ENCODE measurements around the gene LGI2. TPM values are rescaled to one million over a fixed set of nuclear protein-coding genes. Genes with fewer than 3 reads are reported as not detected.

Gene LGI2
- total RNA-seq, 2 experiments from 2014 or later: not detected

DNA sequence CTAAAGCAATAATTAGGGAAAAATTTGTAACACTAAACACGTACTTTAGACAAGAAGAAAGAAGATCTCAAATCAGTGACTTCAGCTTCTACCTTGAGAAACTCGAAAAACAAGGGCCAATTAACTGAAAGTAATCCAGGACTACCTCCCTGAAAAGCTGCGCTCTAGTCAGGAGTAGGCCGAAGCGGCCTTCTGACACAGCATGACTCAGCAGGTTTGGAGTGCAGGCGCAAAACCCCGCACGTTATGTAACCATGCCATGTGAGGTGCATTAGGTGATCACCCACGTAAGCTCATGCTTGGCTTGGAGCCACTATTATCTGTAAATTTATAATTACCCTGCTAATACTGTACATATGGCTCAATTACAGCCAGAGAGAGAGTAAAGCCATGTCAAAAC lies 65.1 kb downstream of the LGI2 start:
- H3K27me3 Mint-ChIP-seq: no peaks in the 10 kb centered on the region
- no peak overlapping the region for H3K4me3 Mint-ChIP-seq
- ChIA-PET POLR2A (no interaction called here), CTCF (no interaction called here)
- no peaks in the 10 kb centered on the region for H3K4me1 Mint-ChIP-seq (ENCODE audit: low read depth)
- TF ChIP-seq, protein P1, sequence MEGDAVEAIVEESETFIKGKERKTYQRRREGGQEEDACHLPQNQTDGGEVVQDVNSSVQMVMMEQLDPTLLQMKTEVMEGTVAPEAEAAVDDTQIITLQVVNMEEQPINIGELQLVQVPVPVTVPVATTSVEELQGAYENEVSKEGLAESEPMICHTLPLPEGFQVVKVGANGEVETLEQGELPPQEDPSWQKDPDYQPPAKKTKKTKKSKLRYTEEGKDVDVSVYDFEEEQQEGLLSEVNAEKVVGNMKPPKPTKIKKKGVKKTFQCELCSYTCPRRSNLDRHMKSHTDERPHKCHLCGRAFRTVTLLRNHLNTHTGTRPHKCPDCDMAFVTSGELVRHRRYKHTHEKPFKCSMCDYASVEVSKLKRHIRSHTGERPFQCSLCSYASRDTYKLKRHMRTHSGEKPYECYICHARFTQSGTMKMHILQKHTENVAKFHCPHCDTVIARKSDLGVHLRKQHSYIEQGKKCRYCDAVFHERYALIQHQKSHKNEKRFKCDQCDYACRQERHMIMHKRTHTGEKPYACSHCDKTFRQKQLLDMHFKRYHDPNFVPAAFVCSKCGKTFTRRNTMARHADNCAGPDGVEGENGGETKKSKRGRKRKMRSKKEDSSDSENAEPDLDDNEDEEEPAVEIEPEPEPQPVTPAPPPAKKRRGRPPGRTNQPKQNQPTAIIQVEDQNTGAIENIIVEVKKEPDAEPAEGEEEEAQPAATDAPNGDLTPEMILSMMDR (IDR thresholded peaks at IDR 0.05): no peak
- intact Hi-C loops (cut with micrococcal nuclease): no loop called here
- no peak for ATAC-seq
- peaks cover 1% of the 10 kb centered on the region for H3K36me3 Mint-ChIP-seq (ENCODE audit: low read depth)
- peaks cover 20% of the 10 kb centered on the region for H3K9me3 Mint-ChIP-seq
- no peak overlapping the region for H3K27ac Mint-ChIP-seq
- peak; percentile 4 for DNase-seq

DNA sequence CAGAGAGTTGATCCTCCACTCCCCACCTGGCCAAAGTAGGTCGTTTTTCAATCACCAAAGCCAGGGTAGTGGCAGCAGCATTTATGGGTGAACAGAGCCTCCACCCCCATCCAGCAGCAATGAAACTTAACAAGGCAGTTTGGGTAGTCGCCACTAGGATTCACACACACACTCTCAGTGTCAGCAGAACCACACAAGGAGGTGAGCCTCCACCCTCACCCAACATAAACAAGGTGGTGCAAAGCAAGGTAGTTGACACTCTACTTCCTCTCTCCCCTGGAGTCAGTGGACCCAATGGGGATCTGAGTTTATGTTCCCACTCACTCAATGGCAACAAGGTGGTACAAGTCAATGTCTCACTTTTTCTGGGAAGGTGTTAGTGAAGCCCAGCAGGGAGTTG lies 67.5 kb downstream of the LGI2 start:
- intact Hi-C loops (cut with micrococcal nuclease): no loop called here
- peaks cover 1% of the 10 kb centered on the region for H3K36me3 Mint-ChIP-seq (ENCODE audit: low read depth)
- no peak overlapping the region for H3K4me3 Mint-ChIP-seq
- POLR2A ChIA-PET: no interaction called here
- peaks cover 4% of the 10 kb centered on the region for H3K27me3 Mint-ChIP-seq
- no peak for DNase-seq
- no peak overlapping the region for H3K27ac Mint-ChIP-seq
- no peaks in the 10 kb centered on the region for H3K4me1 Mint-ChIP-seq (ENCODE audit: low read depth)
- peaks cover 20% of the 10 kb centered on the region for H3K9me3 Mint-ChIP-seq
- ATAC-seq: no peak
- CTCF ChIA-PET: no interaction called here
- TF ChIP-seq, protein P1 (IDR thresholded peaks at IDR 0.05): no peak

DNA sequence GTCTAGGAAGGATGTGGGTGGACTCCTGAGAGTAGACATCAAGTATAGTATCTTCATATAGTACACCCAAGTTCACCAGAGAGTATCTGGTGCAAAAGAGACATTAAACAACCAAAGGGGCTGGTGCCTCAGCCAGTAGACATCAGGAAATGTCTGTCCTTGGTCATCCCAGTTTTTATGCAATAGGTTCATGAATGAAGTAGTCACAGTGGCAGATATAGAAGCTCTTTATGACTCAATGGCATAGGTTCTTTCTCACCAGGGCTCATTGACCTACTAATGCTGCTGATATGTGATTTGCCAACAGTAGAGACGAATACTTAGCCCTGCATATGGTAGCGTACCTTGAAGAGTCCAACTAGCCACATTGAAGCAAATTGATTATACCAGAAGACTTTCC lies 72.9 kb downstream of the LGI2 start:
- no peak overlapping the region for H3K4me3 Mint-ChIP-seq
- no peak overlapping the region for H3K27ac Mint-ChIP-seq
- intact Hi-C loops (cut with micrococcal nuclease): no loop called here
- DNase-seq (no peak), ATAC-seq (no peak)
- ChIA-PET POLR2A (no interaction called here), CTCF (no interaction called here)
- TF ChIP-seq, protein P1 (IDR thresholded peaks at IDR 0.05): no peak
- peaks cover 3% of the 10 kb centered on the region for H3K36me3 Mint-ChIP-seq (ENCODE audit: low read depth)
- H3K27me3 Mint-ChIP-seq: peaks cover 5% of the 10 kb centered on the region
- no peaks in the 10 kb centered on the region for H3K4me1 Mint-ChIP-seq (ENCODE audit: low read depth)
- H3K9me3 Mint-ChIP-seq: peaks cover 9% of the 10 kb centered on the region

DNA sequence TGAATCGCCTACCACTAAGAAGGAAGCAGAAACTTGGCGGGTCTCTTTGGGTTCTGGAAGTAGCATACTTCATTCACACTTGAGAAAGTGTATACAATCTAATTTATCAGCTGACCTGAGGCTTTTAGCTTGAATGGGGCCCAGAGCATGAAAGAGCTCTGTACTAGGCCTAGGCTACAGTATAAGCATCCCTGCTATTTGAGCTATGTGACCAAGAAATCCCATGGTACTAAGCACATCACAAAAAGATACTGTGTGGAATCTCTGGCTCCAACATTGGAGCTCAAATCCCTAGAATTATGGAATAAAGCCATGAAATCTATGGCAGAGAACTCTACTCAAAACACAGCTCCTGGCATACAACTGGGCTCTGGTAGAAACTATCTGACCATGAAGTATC lies 74.0 kb downstream of the LGI2 start:
- TF ChIP-seq, protein P1 (IDR thresholded peaks at IDR 0.05): no peak
- Mint-ChIP-seq H3K36me3 (ENCODE audit: low read depth) (peaks cover 3% of the 10 kb centered on the region), H3K4me3 (no peak overlapping the region), H3K27me3 (peaks cover 7% of the 10 kb centered on the region), H3K9me3 (peaks cover 8% of the 10 kb centered on the region), H3K27ac (no peak overlapping the region), H3K4me1 (ENCODE audit: low read depth) (no peaks in the 10 kb centered on the region)
- POLR2A ChIA-PET: no interaction called here
- no peak for ATAC-seq
- CTCF ChIA-PET: interaction anchor here (1.1 kb wide), 1 partner anchor 24 kb away, joined by 3 read pairs; no protein-coding TSS in a partner anchor
- no peak for DNase-seq
- intact Hi-C loops (cut with micrococcal nuclease): no loop called here

DNA sequence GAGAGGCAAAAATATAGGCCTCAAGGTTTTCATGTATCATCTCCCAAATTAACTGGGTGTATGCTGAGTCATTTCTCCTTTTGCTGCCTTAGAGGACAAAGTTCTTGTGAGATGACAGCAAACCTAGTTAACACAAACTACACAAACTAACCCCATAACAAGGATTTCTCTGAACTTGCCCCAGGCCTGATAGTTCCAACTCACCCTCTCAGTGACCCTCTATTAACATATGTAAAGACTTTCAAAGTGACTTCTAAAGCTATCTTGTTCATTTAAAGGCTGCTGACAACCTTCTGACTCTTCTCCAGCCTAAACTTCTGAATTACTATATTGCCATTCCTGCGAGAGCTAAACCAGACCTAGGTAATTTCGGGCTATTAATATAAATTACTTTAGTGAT lies 74.7 kb downstream of the LGI2 start:
- POLR2A ChIA-PET: no interaction called here
- Mint-ChIP-seq H3K4me1 (ENCODE audit: low read depth) (no peaks in the 10 kb centered on the region), H3K27ac (no peak overlapping the region), H3K27me3 (peaks cover 7% of the 10 kb centered on the region), H3K4me3 (no peak overlapping the region), H3K36me3 (ENCODE audit: low read depth) (peaks cover 3% of the 10 kb centered on the region), H3K9me3 (peaks cover 8% of the 10 kb centered on the region)
- CTCF ChIA-PET: interaction anchor here (1.1 kb wide), 1 partner anchor 24 kb away, joined by 3 read pairs; no protein-coding TSS in a partner anchor
- intact Hi-C loops (cut with micrococcal nuclease): no loop called here
- no peak for ATAC-seq
- TF ChIP-seq, protein P1 (IDR thresholded peaks at IDR 0.05): no peak
- DNase-seq: no peak
